HuH-7 (cell line): ENCODE data around the gene TRPV6.

Source experiments
- DNase-seq: peaks from one replicate; pipeline ENCODE4 v3.0.0; 2011; ENCODE audit warnings: low spot score

TRPV6 gene

DNA sequence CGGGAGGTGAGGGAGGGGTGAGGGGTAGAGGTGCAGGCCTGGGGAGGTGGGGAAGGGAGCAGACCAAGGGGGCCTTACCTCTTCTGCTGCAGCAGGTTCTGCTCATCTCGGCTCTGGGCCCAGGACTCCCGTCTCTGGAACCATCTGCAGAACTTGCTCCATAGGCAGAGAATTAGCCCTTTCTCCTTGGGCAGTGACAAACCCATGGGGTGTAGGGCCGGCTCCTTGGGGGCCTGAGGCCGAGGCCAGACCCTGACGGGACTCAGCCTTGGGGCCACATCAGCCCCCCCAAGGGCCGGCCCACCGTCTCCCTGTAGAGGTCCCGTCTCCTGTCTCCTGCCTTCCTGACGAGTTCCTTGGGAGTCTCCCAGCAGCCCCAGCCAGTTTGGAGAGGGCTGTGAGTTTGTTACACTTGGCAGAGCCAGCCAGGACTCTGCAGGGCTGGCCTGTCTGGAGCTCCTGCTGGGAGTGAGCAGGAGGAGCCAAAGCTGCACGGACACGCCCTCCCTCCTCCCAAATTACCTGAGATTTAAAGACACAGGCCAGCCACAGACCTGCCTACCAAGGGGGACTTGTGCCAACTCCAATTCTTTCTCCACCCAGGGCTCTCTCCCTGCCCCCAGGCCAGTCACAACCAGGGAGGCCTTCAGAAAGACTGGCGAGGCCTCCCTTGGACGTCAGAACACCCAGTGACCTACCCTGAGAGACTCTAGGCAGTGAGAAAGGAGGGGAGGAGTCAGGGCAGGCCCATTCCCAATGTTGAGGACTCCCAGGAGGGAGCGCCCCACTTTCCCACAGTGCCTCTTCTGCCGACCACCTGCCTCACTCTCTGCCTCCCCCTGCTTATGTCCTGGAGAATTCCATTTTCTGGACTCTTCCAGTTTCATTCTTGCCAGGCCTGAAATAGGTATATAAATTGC lies at the start of gene TRPV6:
TRPV6 (minus strand) TSS at position 435 of the 920 bp plus-strand sequence.
- no peak for DNase-seq

DNA sequence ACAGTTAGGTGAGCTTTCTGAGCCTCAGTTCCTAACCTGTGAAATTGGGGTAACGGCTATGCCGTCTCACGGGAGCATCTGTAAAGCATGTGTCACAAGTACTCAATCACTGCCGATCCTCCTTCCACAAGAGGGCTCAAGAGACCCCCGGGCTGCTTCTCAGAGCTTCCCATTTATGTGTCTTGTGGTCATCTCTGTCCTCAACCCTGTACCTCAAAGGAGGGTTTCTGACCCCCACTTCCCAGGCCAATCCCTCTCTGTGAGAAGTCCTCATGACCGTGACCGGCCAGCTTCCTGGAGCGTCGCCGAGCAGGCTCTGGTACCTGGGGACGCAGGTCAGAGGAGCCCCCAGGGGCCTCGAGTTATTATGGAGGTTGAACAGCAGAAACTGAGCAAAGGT lies 48.5 kb upstream of the TRPV6 start:
- no peak for DNase-seq

DNA sequence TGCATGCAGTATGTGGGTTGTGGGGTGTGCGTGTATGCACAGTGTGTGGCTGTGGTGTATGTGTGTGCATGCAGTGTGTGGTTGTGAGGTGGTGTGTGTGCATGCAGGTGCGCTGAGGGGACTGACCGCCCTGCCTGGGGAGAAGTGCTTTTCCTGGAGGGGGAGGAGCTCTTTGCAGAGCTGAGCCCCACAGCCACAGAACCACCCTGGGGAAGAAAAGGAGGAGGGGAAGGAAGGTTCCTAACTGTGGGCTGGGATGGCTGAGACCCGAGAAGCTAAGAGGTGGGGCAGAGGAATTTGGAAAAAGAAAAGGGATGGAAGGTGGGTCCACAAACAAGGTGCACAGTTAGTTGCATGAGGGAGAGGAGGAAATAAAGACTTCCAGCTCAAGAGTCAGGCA lies 48.1 kb upstream of the TRPV6 start, which contains the start of gene TRPV5:
TRPV5 (minus strand) TSS at position 123 of the 400 bp plus-strand sequence. CDS start 287 bp downstream, outside the sequence.
- DNase-seq = no peak

DNA sequence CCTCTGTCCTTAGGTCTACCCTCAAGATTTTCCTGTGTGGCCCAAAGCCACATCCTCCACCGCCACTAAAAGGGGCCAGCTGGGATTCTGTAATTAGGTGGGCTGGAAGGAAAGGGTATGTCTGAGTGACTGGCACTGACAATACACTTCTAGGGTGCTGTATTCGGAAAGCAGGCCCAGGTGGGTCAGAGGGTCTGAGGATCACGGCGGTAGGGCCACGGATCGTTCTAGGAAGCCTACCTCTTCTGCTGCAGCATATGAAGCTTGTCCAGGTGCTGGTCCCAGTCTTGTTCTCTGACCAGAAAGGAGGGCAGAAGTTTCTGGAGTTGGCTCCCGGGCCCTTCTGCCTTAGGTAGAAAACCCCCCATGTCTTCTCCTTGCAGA lies 47.5 kb upstream of the TRPV6 start:
- DNase-seq = no peak

DNA sequence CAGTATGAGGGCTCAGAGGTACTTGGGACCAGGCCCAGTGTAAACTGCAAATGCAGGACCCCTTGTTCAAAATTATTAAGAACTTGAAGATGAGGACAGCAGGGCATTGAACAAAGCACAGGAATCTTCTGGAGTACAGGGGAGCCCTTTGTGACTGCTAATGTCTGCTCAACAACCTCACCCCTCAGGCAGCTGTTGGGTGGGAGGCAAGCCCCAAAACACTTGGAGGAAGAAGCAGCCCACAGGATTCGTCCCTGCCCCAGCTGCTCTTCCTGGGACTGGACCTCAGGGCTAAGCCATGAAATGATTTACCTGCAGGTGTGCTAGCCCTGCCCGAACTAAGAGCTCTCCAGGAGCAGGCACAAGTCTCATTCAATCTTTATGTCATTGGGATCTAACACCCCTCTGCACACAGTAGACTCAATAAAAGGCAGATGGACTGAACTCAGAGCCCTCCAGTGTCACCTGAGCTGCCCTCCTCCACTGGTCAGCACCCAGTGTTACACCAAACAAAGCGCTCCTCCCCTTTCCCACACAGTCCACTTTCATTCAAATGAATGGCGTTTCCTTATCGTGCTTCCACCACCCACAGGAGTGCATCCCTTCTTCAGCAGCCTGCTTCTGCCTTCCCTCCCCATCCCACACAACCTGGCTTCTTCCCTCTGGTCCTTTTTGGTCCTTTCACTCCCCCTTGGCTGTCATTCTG lies 47.0 kb upstream of the TRPV6 start:
- DNase-seq = no peak

DNA sequence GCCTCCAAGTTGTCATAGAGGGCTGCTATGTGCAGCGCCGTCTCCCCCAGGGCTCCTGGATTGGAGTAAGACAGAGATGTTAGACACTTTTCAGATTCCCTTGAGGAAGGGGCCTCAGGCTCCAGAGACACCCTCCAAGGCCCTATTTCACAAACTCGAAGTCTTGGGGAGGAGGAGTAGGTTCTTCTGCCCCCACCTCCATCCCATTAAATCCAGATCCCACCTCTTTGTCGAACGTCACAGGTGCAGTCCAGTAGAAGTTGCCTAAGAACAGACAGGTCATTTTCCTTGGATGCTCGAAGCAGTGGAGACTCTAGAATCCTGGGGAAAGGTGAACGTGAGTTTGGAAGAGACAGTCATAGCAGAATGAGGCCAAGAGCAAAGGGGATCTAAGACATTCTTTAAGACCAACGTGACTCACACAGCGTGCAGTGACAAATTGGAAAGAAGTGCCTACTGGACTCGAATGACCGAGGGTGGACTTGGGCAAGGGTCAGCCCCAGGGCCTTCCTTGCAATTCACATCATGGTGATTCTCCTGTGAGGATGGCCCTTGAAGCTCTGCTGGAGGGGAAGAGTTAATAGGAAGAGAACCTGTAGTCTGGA lies 44.7 kb upstream of the TRPV6 start:
- DNase-seq = no peak

DNA sequence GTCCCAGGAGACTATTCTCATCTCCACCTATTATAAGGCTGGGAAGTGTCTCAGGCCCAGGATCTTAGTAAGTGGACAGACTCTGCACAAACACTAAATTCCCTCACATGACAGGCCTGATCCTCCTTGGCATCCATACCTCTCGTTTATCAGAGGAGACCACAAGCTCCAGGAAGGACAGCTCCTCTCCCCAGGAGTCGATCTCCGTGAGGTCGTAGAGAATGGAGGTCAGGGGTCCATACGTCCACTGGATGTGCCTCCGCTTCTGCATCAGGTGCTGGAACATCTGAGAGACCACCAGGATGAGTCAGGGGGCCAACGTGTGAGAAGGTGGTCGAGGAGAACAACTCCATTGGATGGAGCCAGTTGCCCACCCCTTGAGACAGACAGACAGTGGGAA lies 42.4 kb upstream of the TRPV6 start:
- DNase-seq = no peak

DNA sequence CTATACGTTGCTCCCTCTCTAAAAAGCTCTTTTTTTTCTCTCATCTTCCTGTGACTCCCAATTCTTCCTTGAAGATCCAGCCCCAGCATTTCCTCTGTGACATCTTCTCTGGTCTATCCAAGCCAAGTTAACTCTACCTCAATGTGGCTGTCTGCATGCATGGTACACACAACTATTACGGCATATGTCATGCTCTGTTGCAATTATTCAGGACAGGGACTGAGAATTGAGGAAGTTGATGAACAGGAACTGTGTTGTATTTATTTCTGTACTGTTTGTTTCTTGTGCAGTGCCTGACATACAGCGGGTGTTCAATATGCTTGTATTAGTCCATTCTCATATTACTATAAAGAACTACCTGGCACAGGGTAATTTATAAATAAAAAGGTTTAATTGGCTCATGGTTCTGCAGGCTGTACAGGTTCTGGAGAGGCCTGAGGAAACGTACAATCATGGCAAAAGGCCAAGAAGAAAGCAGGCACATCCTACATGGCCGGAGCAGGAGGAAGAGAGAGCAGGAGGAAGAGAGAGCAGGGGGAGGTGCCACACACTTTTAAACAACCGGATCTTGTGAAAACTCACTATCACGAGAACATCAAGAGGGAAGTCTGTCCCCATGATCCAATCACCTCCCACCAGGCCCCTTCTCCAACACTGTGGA lies 41.7 kb upstream of the TRPV6 start:
- no peak for DNase-seq

DNA sequence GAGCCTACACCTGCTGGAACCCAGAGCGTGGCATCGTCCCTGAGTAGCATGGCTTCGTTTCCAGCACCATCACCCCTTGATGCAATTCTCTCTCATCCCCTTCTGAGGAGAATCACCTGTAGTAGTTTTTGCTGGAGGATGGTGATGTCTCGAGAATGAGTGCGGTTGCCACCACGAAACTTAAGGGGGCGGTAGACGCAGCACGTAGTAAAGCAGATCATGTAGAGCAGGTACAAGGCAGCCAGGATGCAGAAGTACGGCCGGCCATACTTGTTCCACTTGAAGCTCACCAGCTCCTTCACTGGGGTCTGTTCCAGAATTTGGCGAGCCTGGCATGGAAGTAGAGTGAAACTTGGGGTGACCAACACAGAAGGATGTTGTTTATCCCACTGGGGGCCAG lies 39.9 kb upstream of the TRPV6 start:
- peak; percentile 19 for DNase-seq

DNA sequence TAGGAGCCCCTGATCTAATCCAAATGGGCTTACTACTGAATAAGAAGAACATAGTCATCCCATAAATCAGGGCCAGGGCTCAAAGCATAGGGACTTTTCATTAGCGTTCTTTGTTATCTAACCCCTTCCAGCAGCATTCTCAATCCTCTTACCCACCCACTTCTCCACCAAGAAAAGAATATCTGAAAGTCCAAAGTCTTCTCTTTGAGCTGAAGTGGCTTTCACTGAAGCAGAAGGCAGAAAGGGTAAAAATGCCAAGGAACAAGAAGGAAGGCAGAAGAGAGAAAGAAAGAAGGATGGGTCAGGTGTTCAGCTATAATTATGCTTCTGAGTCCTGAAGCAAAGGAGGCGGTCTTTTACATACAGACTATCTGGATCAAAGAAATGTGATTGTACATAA lies 37.8 kb upstream of the TRPV6 start:
- no peak for DNase-seq

DNA sequence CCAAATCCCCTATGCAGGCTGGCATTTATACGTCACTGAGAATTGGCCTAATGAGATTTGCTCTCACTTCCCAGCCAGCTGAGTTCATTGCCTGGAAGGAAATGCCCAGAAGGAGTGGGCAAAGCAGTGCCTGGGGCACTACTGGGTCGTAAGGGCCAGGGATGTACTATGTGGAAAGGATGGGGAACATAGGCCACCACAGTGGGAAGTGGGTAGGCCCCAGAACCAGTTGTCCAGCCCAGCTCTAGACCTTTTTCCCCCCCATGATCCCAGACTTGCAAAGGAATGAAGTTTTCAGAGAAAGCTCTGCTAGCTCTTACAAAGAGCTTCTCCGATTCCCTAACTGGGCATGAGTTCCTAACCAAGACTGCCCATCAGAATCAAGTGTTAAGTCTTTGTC lies 34.1 kb upstream of the TRPV6 start:
- no peak for DNase-seq

DNA sequence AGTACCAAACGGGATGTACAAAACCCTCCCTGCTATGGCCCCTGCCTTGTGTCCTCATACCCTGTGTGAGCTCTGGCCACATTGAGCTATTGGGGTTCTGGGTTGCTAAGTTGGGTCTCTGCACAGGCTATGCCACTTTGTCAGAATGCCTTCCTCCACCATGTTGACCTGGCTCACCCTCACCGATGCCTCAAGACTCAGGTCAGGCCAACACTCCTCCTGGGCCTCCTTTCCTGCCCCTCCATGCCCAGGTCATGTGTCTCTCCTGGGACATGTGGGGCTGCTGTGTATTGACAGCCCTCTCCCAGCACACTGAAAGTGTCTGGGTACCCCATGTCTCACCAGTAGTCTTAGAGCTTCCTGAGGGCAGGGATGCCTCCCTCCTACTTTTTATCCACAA lies 33.4 kb upstream of the TRPV6 start:
- no peak for DNase-seq

DNA sequence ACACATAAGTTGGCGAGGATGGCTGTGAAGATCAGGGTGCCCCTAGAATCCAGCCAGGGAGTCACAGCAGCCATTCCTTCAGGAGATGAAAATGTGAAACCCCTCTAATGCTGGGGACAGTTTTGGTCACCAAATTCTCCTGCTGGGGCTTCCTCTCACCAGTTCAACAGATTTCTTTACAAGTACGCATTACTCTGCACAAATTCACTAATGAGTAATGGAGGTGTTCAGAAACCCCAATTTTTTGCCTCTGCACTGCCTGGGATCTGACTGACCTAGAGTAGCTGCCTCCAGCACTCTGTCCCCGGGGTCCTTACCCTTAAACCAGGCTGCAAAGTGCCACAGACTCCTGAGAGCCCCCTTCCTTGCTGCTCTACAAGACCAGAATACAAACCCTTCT lies 31.9 kb upstream of the TRPV6 start:
- no peak for DNase-seq

DNA sequence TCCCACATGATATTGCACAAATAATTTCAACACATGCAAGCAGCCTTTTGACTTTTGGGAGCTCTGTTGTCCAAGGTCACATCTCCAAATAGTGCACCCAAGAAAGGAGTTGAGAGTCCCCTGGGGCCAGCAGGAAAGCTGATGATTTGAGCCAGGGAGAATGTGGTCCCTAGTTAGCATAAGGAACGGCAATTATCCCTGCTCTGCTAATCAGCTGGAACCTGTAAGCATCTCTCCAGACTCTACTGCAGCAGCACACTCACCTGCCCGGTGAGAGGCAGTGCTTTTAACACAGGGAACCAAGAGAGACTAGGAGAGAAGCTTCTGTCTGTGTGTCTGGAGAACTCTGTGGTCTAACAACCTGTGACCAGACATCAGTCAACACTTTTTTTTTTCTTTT lies 31.0 kb upstream of the TRPV6 start:
- DNase-seq = no peak

DNA sequence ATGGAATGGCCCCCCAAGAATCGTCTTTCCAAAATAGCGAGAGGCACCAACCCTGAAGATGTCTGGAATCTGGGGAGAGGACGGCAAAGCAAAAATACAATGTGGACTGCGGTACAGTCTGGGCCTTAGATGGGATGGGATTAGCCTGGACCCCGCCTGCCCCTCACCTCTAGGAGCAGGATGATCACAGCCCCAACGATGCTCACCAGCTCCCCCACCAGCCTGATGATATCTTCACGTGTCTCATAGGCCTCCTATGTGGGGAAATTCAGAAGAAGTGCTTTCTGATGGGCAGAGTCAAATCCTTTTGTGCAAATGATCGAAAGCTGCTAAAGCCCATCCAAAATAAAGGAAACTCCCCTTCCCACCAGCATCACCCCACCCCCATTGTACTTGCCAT lies 29.8 kb upstream of the TRPV6 start:
- no peak for DNase-seq

DNA sequence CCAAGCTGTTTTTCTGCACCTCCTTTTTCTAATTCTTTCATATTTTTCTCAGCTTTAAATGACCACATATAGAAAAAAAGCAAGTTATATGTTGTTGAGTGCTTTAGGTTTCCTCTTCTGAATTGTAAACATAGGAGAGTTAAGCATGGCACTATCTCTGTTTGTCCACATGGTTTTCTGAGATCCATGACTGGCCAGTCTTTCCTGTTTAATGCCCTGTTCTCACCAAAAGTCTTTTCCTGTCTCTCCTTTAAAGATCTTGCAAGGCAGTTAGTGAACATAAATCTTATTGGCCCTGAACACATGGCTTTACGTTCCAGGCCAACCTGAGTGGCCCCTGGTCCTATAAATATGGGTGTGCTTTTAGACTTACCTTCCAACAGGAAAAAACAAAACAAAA lies 28.6 kb upstream of the TRPV6 start:
- DNase-seq = no peak

DNA sequence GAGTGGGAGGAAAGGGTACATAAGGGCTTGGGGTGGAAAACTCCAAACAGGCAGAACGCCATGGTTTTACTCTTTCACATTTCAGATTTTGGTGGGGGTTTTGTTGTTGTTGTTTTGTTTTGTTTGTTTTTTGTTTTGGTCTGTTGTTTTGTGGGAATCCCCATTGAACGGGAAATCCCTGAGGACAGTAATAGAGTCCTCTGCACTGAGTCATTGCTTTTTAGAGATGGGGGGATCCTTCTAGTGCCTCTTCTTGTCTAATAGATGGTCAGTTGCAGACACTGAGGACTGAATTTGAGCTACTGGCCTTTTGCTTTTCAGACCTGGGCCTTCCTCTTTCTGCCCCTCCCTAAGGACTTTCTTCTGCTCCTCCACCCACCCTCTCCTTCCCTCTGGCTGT lies 28.0 kb upstream of the TRPV6 start:
- no peak for DNase-seq

DNA sequence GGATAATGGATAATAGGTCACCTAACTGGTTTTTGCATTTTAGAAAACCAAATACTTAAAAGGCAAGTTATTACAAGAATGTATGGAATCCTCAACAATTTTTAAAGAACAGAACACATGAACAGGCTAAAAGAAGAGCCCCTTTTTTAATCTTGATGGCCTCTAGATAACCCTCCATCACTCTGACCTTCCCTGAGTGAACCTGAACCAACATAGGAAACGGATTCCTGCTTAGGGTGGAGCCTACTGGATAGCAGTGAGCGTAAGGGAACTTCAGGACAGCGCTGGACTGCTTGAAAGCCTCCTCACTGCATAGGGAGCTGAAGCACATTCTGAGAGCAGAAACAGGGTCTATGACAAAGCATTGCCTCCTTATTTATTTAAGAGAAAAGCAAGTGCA lies 27.5 kb upstream of the TRPV6 start:
- DNase-seq = no peak

DNA sequence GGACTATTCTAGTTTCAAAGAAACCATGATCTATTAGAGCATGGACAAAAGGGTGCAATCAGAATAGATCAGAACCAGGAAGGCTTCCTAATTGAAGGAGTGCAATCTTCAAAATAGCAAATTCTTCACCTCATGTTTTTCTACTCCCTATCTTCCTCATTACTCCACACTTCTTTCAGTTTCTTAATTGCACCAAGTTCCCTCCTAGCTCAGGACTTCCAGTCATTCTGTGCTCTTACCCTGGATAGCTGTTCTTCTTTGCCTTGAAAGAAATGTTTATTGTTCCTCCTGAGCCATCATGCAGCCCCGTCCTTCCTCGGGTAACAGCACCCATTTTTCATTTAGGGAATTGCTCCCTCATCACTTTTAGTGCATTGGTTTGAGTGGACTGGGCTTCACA lies 24.9 kb upstream of the TRPV6 start:
- DNase-seq = no peak

DNA sequence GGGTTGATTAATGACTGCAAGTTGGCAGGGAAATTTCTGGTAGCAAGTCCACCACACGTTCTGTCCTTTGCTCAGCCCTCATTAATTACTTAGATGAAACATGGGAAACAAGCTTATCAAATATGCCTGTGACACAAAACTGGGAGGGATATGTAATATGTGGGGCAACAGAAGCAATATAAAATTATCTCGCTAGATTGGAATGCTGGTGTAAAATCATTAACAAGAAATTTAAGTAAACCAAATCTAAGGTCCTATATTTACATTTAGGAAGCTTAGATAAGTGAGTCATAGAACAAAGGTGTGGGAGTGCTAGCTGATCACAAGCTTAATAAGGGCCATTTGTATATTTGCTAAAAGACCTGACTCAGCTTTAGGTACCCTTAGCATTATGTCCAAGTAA lies 24.5 kb upstream of the TRPV6 start:
- DNase-seq = no peak

DNA sequence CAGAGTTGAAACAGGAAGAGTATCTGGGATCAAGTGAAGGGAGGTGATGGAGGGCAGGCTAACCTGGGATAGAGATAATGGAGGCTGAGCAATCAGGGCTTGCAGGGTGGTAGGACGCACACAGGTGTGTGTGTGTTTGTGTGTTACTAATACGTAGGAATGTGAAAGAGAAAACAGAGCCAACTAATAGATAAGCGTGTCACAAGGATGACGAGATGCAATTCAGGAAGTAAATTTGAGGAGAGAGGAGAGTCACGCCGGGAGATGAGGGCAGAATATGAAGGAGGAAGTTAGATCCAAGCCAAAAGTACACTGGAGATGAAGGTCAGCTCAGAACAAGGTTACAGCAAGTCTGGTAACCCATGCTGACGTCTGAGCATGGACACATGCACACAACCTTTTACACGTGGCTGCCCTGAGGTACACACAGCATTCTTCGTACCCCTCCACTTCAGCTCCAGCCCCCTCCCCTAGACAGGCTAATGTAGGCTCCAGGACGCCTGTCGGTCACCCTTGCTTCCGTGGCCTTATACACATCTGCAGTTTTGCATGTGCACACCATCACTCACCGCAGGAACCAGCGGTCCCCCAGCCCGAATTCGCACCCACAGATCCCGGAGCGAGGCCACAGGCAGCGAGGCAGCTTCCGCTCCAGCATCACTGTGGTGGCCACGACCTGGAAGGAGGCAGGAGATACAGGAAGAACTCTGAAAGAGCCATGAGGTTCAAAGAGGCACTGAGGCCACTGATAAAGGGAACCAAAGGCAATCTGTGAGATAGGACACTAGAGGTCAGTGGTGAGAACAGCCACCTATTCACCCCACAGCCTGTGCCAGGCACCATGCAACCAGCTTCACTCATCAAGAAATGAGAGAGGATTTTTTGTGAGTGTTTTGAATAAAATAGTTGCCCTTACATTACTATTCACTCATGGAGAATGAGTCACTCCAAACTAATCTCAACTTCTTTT lies 23.7 kb upstream of the TRPV6 start:
- peak; percentile 26 for DNase-seq
